Suprapubic skin (tissue), 4 donors: ENCODE measurements around the gene SOSTDC1.

Experiments used
- EP300 ChIP-seq: sonication (generic); formaldehyde crosslinking; IDR thresholded peaks from one replicate; pipeline ENCODE4 v1.6.1; 2017; ENCODE audit warnings: antibody characterized with exemption
- POLR2A ChIP-seq, 2 donors: fragments of 450-650 bp; IDR thresholded peaks; one replicate each; pipeline ENCODE4 v1.6.1; 2017; ENCODE audit warnings: antibody characterized with exemption in 2 of 2, mild to moderate bottlenecking in 2 of 2, moderate library complexity in 2 of 2
- POLR2AphosphoS5 ChIP-seq, 3 donors: sonication (generic); formaldehyde crosslinking; IDR thresholded peaks; one replicate each; pipeline ENCODE4 v1.6.1; 2017; ENCODE audit warnings: antibody characterized with exemption in 3 of 3
- TF ChIP-seq, protein P1 (sequence below), 2 donors: fragments of 200-600 bp in 1 of 2; fragments of 450-650 bp in 1 of 2; sonication (generic) in 1 of 2; IDR thresholded peaks; one replicate each; pipeline ENCODE4 v1.5.1; 2016 to 2019; ENCODE audit warnings: antibody characterized with exemption in 2 of 2, mild to moderate bottlenecking in 1 of 2, moderate library complexity in 1 of 2

DNA sequence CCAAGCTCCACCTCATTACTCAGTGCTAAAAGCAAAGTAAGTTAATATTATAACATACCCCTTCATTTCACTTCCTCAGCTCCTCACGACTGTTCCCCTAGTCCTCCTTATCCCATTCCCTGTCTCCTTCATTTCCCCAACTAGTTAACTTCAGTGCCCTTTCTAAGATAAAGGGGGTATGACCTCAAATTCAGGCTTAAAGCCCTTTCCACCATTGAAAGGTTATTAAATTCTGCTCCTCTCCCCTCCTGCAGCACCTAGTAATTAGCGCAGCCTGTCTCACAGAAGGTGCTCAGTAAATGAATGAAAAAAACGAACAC is 45.2 kb downstream of the SOSTDC1 start:
- TF ChIP-seq, protein P1, sequence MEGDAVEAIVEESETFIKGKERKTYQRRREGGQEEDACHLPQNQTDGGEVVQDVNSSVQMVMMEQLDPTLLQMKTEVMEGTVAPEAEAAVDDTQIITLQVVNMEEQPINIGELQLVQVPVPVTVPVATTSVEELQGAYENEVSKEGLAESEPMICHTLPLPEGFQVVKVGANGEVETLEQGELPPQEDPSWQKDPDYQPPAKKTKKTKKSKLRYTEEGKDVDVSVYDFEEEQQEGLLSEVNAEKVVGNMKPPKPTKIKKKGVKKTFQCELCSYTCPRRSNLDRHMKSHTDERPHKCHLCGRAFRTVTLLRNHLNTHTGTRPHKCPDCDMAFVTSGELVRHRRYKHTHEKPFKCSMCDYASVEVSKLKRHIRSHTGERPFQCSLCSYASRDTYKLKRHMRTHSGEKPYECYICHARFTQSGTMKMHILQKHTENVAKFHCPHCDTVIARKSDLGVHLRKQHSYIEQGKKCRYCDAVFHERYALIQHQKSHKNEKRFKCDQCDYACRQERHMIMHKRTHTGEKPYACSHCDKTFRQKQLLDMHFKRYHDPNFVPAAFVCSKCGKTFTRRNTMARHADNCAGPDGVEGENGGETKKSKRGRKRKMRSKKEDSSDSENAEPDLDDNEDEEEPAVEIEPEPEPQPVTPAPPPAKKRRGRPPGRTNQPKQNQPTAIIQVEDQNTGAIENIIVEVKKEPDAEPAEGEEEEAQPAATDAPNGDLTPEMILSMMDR (IDR thresholded peaks at IDR 0.05): no peak
- TF ChIP-seq POLR2AphosphoS5 (IDR thresholded peaks at IDR 0.05) (no peak), POLR2A (IDR thresholded peaks at IDR 0.05) (no peak), EP300 (no peak)
